ENCODE data around the gene PPA1. TPM values are rescaled to one million over a fixed set of nuclear protein-coding genes. Genes with fewer than 3 reads are reported as not detected.
A peak's percentile ranks its signal among the peaks of the same experiment; 100 is the strongest.

PPA1 gene
- total RNA-seq, 4 donors from 2014 or later, result 48.5 to 107 (median 69.8) TPM

- no peaks in the 10 kb centered on the region for H3K4me1 ChIP-seq
- H3K27ac ChIP-seq, result peak overlapping the region in 1 of 2 donors; percentile 28
- no peak overlapping the region for H3K4me3 ChIP-seq
- DNase-seq, result no peak
- TF ChIP-seq POLR2A (IDR thresholded peaks at IDR 0.05) (no peak), CTCF (IDR thresholded peaks at IDR 0.05) (no peak)
- no peaks in the 10 kb centered on the region for H3K36me3 ChIP-seq
- no peaks in the 10 kb centered on the region for H3K27me3 ChIP-seq
- H3K9me3 ChIP-seq, result no peaks in the 10 kb centered on the region
- intact Hi-C loops (cut with DNase I; ENCODE audit: low total_unique reads), result no loop called here
These were observed 40.8 kb downstream of the PPA1 start for GRCh38 chr10:70192326-70192968.

- no peak for DNase-seq
- intact Hi-C loops (cut with DNase I; ENCODE audit: low total_unique reads), result no loop called here
- H3K27me3 ChIP-seq, result no peaks in the 10 kb centered on the region
- H3K4me3 ChIP-seq, result no peak overlapping the region
- H3K4me1 ChIP-seq, result no peaks in the 10 kb centered on the region
- TF ChIP-seq CTCF (IDR thresholded peaks at IDR 0.05), result no peak
- H3K9me3 ChIP-seq, result no peaks in the 10 kb centered on the region
- no peak overlapping the region for H3K27ac ChIP-seq
- H3K36me3 ChIP-seq, result no peaks in the 10 kb centered on the region
These were observed 41.3 kb downstream of the PPA1 start for GRCh38 chr10:70191972-70192305.

- Histone ChIP-seq H3K4me3 (no peak overlapping the region), H3K27me3 (no peaks in the 10 kb centered on the region), H3K27ac (no peak overlapping the region), H3K9me3 (no peaks in the 10 kb centered on the region), H3K36me3 (no peaks in the 10 kb centered on the region), H3K4me1 (no peaks in the 10 kb centered on the region)
- no peak for DNase-seq
- intact Hi-C loops (cut with DNase I; ENCODE audit: low total_unique reads), result no loop called here
- no peak for TF ChIP-seq POLR2A (IDR thresholded peaks at IDR 0.05)
- no peak for TF ChIP-seq CTCF (IDR thresholded peaks at IDR 0.05)
These were observed 41.9 kb downstream of the PPA1 start for GRCh38 chr10:70191161-70191971.

- Histone ChIP-seq H3K27ac (no peak overlapping the region), H3K4me1 (no peaks in the 10 kb centered on the region), H3K36me3 (no peaks in the 10 kb centered on the region), H3K4me3 (no peak overlapping the region), H3K9me3 (no peaks in the 10 kb centered on the region), H3K27me3 (no peaks in the 10 kb centered on the region)
- intact Hi-C loops (cut with DNase I; ENCODE audit: low total_unique reads), result no loop called here
- TF ChIP-seq POLR2A (IDR thresholded peaks at IDR 0.05) (no peak), CTCF (IDR thresholded peaks at IDR 0.05) (no peak)
- DNase-seq, result no peak
These were observed 42.6 kb downstream of the PPA1 start for GRCh38 chr10:70190581-70190980.

- Histone ChIP-seq H3K4me3 (no peak overlapping the region), H3K36me3 (no peaks in the 10 kb centered on the region), H3K4me1 (no peaks in the 10 kb centered on the region), H3K27me3 (no peaks in the 10 kb centered on the region), H3K9me3 (no peaks in the 10 kb centered on the region), H3K27ac (no peak overlapping the region)
- no peak for DNase-seq
- intact Hi-C loops (cut with DNase I; ENCODE audit: low total_unique reads), result no loop called here
- TF ChIP-seq POLR2A (IDR thresholded peaks at IDR 0.05) (no peak), CTCF (IDR thresholded peaks at IDR 0.05) (no peak)
These were observed 43.1 kb downstream of the PPA1 start for GRCh38 chr10:70190102-70190501.

Data from uterus (tissue), 4 donors.